ENCODE results near the gene PRDM8.

The PRDM8 gene

DNA sequence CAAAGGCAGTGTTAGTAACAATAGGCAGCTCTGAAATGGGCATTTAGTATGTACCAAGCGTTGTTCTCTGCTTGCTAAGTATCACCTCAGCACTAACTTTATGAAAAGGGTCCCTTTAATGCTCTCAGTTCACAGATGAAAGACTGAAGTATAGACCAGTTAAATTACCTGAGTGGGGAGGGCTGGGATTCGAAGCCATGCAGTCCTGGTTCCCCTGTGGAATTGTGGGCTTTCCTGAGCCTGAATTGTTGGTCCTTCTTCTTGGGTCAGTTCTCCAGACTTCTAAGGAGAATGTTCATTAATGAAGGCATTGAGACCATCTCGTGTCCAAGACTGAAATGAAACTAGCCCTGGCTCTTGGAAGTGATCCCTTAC, 7.7 kb upstream of the PRDM8 start:
- Histone ChIP-seq H3K4me3 (ENCODE audit: low read depth, low read length) (no peak overlapping the region), H3K27ac (ENCODE audit: extremely low read depth, low read depth, low read length) (no peak overlapping the region), H3K36me3 (ENCODE audit: control insufficient read depth in 2 of 2, insufficient read depth in 1 of 2, low read length in 2 of 2) (no peaks in the 10 kb centered on the region), H3K9me3 (ENCODE audit: control insufficient read depth, insufficient read depth, low read depth, low read length) (no peaks in the 10 kb centered on the region), H3K4me1 (ENCODE audit: control insufficient read depth, insufficient read depth, low read length) (peaks cover 4% of the 10 kb centered on the region; the same call in 1 of the 2 replicates)
- no peak for TF ChIP-seq PRDM1 (tag by site-specific recombination; IDR thresholded peaks at IDR 0.05)
- no peak for TF ChIP-seq ZNF311 (tag by site-specific recombination; IDR thresholded peaks at IDR 0.05; ENCODE audit: borderline replicate concordance)
- no peak for TF ChIP-seq HOXD13 (CRISPR knock-in tag; IDR thresholded peaks at IDR 0.05; ENCODE audit: borderline replicate concordance)
- POLR2A ChIA-PET, result no interaction called here
- CTCF ChIA-PET, result no interaction called here

DNA sequence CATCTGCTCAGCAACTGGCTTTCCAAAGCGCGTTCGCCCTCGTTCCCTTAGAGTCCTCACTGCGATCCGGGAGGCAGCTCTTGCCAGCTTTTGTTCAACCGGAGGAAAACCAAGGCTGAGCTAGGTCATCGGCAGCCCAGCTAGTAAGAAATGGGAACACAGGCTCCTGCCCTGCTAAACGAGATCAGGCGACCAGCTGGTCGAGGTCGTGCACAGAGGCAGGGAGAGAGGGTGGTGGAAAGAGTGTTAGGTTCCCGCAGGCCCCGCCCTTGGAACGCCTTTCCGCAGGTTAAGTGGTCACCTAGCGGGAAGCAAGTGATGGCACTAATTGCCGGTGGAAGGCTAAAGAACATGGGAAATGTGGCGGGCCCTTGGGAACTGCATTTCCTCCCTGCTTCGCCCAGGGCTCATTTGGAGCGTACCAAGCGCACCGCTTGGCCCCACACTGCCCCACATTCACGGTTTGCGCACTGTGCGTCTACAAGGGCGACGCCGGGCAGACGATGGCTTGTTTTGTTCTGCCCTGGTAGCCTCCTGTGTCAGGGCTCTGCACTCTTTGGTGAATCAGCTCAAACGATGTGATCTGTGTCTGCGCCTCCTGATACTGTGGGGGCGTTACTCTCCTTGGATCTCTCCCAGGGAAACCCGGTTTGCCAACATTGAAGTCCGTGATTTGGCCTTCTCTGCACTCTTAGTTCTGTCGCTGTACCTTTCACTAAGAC, 7.2 kb upstream of the PRDM8 start:
- ChIA-PET POLR2A (no interaction called here), CTCF (interaction anchor here (0.7 kb wide), 1 partner anchor 597 kb away, joined by 3 read pairs; no protein-coding TSS in a partner anchor)
- Histone ChIP-seq H3K4me3 (ENCODE audit: low read depth, low read length) (no peak overlapping the region), H3K9me3 (ENCODE audit: control insufficient read depth, insufficient read depth, low read depth, low read length) (no peaks in the 10 kb centered on the region), H3K27ac (ENCODE audit: extremely low read depth, low read depth, low read length) (no peak overlapping the region), H3K4me1 (ENCODE audit: control insufficient read depth, insufficient read depth, low read length) (peaks cover 4% of the 10 kb centered on the region; the same call in 1 of the 2 replicates), H3K36me3 (ENCODE audit: control insufficient read depth in 2 of 2, insufficient read depth in 1 of 2, low read length in 2 of 2) (no peaks in the 10 kb centered on the region)
- TF ChIP-seq, protein P1, sequence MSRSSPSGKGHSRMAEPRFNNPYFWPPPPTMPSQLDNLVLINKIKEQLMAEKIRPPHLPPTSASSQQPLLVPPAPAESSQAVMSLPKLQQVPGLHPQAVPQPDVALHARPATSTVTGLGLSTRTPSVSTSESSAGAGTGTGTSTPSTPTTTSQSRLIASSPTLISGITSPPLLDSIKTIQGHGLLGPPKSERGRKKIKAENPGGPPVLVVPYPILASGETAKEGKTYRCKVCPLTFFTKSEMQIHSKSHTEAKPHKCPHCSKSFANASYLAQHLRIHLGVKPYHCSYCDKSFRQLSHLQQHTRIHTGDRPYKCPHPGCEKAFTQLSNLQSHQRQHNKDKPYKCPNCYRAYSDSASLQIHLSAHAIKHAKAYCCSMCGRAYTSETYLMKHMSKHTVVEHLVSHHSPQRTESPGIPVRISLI (tag by site-specific recombination; IDR thresholded peaks at IDR 0.05), result no peak
- TF ChIP-seq, protein P2, sequence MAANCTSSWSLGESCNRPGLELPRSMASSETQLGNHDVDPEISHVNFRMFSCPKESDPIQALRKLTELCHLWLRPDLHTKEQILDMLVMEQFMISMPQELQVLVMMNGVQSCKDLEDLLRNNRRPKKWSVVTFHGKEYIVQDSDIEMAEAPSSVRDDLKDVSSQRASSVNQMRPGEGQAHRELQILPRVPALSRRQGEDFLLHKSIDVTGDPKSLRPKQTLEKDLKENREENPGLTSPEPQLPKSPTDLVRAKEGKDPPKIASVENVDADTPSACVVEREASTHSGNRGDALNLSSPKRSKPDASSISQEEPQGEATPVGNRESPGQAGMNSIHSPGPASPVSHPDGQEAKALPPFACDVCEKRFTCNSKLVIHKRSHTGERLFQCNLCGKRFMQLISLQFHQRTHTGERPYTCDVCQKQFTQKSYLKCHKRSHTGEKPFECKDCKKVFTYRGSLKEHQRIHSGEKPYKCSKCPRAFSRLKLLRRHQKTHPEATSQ (tag by site-specific recombination; IDR thresholded peaks at IDR 0.05), result no peak
- TF ChIP-seq ZNF221 (tag by site-specific recombination; IDR thresholded peaks at IDR 0.05; ENCODE audit: borderline replicate concordance), result no peak
- TF ChIP-seq TRIM28 (IDR thresholded peaks at IDR 0.05; ENCODE audit: borderline replicate concordance, low read length), result no peak
- TF ChIP-seq ZNF416 (tag by site-specific recombination; IDR thresholded peaks at IDR 0.05), result no peak
- no peak for TF ChIP-seq ZNF211 (tag by site-specific recombination; IDR thresholded peaks at IDR 0.05; ENCODE audit: low read depth)
- TF ChIP-seq, protein P3, sequence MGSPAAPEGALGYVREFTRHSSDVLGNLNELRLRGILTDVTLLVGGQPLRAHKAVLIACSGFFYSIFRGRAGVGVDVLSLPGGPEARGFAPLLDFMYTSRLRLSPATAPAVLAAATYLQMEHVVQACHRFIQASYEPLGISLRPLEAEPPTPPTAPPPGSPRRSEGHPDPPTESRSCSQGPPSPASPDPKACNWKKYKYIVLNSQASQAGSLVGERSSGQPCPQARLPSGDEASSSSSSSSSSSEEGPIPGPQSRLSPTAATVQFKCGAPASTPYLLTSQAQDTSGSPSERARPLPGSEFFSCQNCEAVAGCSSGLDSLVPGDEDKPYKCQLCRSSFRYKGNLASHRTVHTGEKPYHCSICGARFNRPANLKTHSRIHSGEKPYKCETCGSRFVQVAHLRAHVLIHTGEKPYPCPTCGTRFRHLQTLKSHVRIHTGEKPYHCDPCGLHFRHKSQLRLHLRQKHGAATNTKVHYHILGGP (tag by site-specific recombination; IDR thresholded peaks at IDR 0.05), result no peak
- no peak for TF ChIP-seq ZNF391 (tag by site-specific recombination; IDR thresholded peaks at IDR 0.05; ENCODE audit: borderline replicate concordance, low read depth)
- no peak for TF ChIP-seq ZNF555 (tag by site-specific recombination; conservative IDR thresholded peaks at IDR 0.05)
- TF ChIP-seq IKZF3 (tag by site-specific recombination; IDR thresholded peaks at IDR 0.05), result no peak
- TF ChIP-seq SCRT2 (tag by site-specific recombination; IDR thresholded peaks at IDR 0.05), result no peak
- no peak for TF ChIP-seq ZNF155 (tag by site-specific recombination; IDR thresholded peaks at IDR 0.05)
- TF ChIP-seq, protein P4, sequence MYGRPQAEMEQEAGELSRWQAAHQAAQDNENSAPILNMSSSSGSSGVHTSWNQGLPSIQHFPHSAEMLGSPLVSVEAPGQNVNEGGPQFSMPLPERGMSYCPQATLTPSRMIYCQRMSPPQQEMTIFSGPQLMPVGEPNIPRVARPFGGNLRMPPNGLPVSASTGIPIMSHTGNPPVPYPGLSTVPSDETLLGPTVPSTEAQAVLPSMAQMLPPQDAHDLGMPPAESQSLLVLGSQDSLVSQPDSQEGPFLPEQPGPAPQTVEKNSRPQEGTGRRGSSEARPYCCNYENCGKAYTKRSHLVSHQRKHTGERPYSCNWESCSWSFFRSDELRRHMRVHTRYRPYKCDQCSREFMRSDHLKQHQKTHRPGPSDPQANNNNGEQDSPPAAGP (tag by site-specific recombination; IDR thresholded peaks at IDR 0.05), result no peak
- TF ChIP-seq ZNF121 (tag by site-specific recombination; IDR thresholded peaks at IDR 0.05), result no peak
- no peak for TF ChIP-seq ZNF747 (tag by site-specific recombination; IDR thresholded peaks at IDR 0.05)
